ENCODE measurements around the gene PALLD. TPM values are rescaled to one million over a fixed set of nuclear protein-coding genes. Genes with fewer than 3 reads are reported as not detected.

Gene PALLD
- total RNA-seq, 2 donors from 2014 or later = 705 to 752 TPM

GRCh38 chr4:168654848-168655174, 158.0 kb downstream of the PALLD start:
- TF ChIP-seq CTCF (IDR thresholded peaks at IDR 0.05) = no peak
- H3K9me3 ChIP-seq = no peaks in the 10 kb centered on the region
- ATAC-seq (ENCODE audit: insufficient number of reproducible peaks, low FRiP score, low read depth) (no peak), DNase-seq (ENCODE audit: low spot score) (no peak)
- H3K4me3 ChIP-seq = no peak overlapping the region
- no peaks in the 10 kb centered on the region for H3K27me3 ChIP-seq (replicated peaks; ENCODE audit: insufficient read depth)
- no peaks in the 10 kb centered on the region for H3K36me3 ChIP-seq
- H3K27ac ChIP-seq = no peak overlapping the region
- H3K4me1 ChIP-seq (ENCODE audit: control insufficient read depth in 1 of 2, low read depth in 2 of 2) = peaks cover 9 to 30% of the 10 kb centered on the region in 2 donors

GRCh38 chr4:168655182-168655581, 158.3 kb downstream of the PALLD start:
- TF ChIP-seq CTCF (IDR thresholded peaks at IDR 0.05) = no peak
- H3K27ac ChIP-seq = no peak overlapping the region
- H3K4me3 ChIP-seq = no peak overlapping the region

GRCh38 chr4:168656055-168656660, 159.3 kb downstream of the PALLD start:
- Histone ChIP-seq H3K4me1 (ENCODE audit: control insufficient read depth in 1 of 2, low read depth in 2 of 2) (peaks cover 9 to 30% of the 10 kb centered on the region in 2 donors), H3K9me3 (no peaks in the 10 kb centered on the region), H3K27ac (peak overlapping the region in 1 of 2 donors; percentile 29), H3K4me3 (peak overlapping the region; percentile 10), H3K36me3 (no peaks in the 10 kb centered on the region), H3K27me3 (replicated peaks; ENCODE audit: insufficient read depth) (no peaks in the 10 kb centered on the region)
- ATAC-seq (ENCODE audit: insufficient number of reproducible peaks, low FRiP score, low read depth) (peak; percentile 87), DNase-seq (ENCODE audit: low spot score) (no peak)
- TF ChIP-seq CTCF (IDR thresholded peaks at IDR 0.05) = no peak

More at GRCh38 chr4:168655182-168655581, 158.3 kb downstream of the PALLD start:
- DNase-seq (ENCODE audit: low spot score) (no peak), ATAC-seq (ENCODE audit: insufficient number of reproducible peaks, low FRiP score, low read depth) (no peak)
- no peaks in the 10 kb centered on the region for H3K36me3 ChIP-seq
- H3K27me3 ChIP-seq (replicated peaks; ENCODE audit: insufficient read depth) = no peaks in the 10 kb centered on the region
- H3K9me3 ChIP-seq = no peaks in the 10 kb centered on the region
- peaks cover 9 to 30% of the 10 kb centered on the region in 2 donors for H3K4me1 ChIP-seq (ENCODE audit: control insufficient read depth in 1 of 2, low read depth in 2 of 2)

DNA sequence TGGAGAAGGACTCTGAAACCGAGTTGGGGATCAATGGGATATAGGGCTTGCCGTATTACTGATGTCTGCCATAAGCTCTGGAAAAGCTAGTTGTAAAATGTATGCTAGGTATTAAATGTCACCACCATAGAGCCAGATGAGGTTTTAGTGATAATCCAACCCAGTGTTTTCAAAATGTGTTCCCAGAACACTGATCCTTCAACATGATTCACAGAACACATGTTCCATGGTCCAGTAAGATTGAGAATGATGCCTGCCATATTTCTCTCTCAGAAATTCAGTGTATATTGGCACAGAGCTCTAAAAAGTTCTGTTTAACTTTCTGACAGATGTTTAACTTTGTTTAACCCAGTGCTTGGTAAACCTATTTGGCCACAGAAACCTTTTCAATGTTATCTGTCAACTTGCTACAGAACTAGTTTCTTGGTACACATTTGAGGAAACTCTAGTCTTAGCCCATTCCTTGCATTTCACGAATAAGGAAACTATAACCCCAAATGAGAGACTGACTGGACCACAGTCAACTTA, 160.2 kb downstream of the PALLD start:
- DNase-seq (ENCODE audit: low spot score) (no peak), ATAC-seq (ENCODE audit: insufficient number of reproducible peaks, low FRiP score, low read depth) (no peak)
- no peak for TF ChIP-seq CTCF (IDR thresholded peaks at IDR 0.05)
- no peak overlapping the region for H3K4me3 ChIP-seq
- no peaks in the 10 kb centered on the region for H3K9me3 ChIP-seq
- peak overlapping the region in 1 of 2 donors; percentile 29 for H3K27ac ChIP-seq
- no peaks in the 10 kb centered on the region for H3K27me3 ChIP-seq (replicated peaks; ENCODE audit: insufficient read depth)
- no peaks in the 10 kb centered on the region for H3K36me3 ChIP-seq
- H3K4me1 ChIP-seq (ENCODE audit: control insufficient read depth in 1 of 2, low read depth in 2 of 2) = peaks cover 9 to 30% of the 10 kb centered on the region in 2 donors

DNA sequence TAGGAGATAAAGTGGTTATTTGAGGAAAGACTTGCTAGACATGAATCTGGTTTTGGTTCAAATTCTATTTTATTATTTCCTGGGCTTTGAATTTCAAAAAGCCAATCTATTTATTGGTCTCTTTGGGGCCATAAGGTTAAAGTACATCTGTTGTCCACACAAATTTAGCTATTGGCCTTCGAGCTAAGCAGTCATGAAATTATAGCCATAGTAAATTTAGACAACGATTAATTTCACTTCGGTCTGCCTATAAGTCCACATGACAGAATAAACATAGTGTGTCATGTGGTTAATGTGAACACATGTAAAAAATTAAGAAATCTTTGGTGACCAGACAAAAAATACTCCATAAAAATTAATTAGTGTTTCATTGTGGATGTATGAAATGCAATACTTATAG, 161.9 kb downstream of the PALLD start:
- peaks cover 9 to 35% of the 10 kb centered on the region in 2 donors for H3K4me1 ChIP-seq (ENCODE audit: control insufficient read depth in 1 of 2, low read depth in 2 of 2)
- no peaks in the 10 kb centered on the region for H3K36me3 ChIP-seq
- no peak overlapping the region for H3K27ac ChIP-seq
- ATAC-seq (ENCODE audit: insufficient number of reproducible peaks, low FRiP score, low read depth) (no peak), DNase-seq (ENCODE audit: low spot score) (no peak)
- no peaks in the 10 kb centered on the region for H3K9me3 ChIP-seq
- no peak for TF ChIP-seq CTCF (IDR thresholded peaks at IDR 0.05)
- no peak overlapping the region for H3K4me3 ChIP-seq
- no peaks in the 10 kb centered on the region for H3K27me3 ChIP-seq (replicated peaks; ENCODE audit: insufficient read depth)
